HEK293 (cell line): ENCODE data around the gene TTC31.

ENCODE experiments used
- CTCF ChIA-PET: fragments of 350-600 bp; formaldehyde crosslinking; extraction: SDS; loops from one replicate; lab custom pipeline; 2021; ENCODE audit warnings: antibody characterized with exemption; lab: Yijun Ruan, JAX
- POLR2A ChIA-PET: fragments of 300-600 bp; formaldehyde crosslinking; extraction: SDS; loops from one replicate; lab custom pipeline; 2020; ENCODE audit warnings: antibody characterized with exemption, inconsistent platforms; lab: Yijun Ruan, JAX
- H3K27ac ChIP-seq: fragments of 200-500 bp; sonication (Bioruptor generic); 2 replicates; pipeline ENCODE4 v1.5.1; 2014; ENCODE audit warnings: low read depth, low read length, control low read depth, inconsistent platforms; ENCODE audit errors: extremely low read depth
- H3K36me3 ChIP-seq, 2 experiments: fragments of 200-500 bp in 1 of 2; sonication (Bioruptor generic) in 1 of 2; 1 replicate in 1 of 2; 2 replicates in 1 of 2; pipeline ENCODE4 v1.5.1; 2014 to 2017; ENCODE audit warnings: inconsistent platforms in 2 of 2, low read length in 2 of 2; ENCODE audit not compliant: control insufficient read depth in 2 of 2, insufficient read depth in 1 of 2
- H3K4me1 ChIP-seq: fragments of 200-500 bp; sonication (Bioruptor generic); 2 replicates; pipeline ENCODE4 v1.5.1; 2014; ENCODE audit warnings: mild to moderate bottlenecking, low read length, inconsistent platforms; ENCODE audit not compliant: control insufficient read depth, insufficient read depth
- H3K4me3 ChIP-seq: 2 replicates; pipeline ENCODE4 v1.5.1; 2011; ENCODE audit warnings: low read depth, mild to moderate bottlenecking, control low read depth, low read length, moderate library complexity
- H3K9me3 ChIP-seq: fragments of 200-500 bp; sonication (Bioruptor generic); 2 replicates; pipeline ENCODE4 v1.5.1; 2014; ENCODE audit warnings: low read depth, low read length, inconsistent platforms; ENCODE audit not compliant: control insufficient read depth, insufficient read depth
- IKZF3 ChIP-seq: fragments of 450-650 bp; IDR thresholded peaks from 2 replicates; pipeline ENCODE4 v1.5.0; 2018; ENCODE audit warnings: missing biosample characterization, mild to moderate bottlenecking, missing genetic modification characterization, moderate library complexity
- KLF9 ChIP-seq: fragments of 450-650 bp; formaldehyde crosslinking; IDR thresholded peaks from 2 replicates; pipeline ENCODE4 v1.5.1; 2016; ENCODE audit warnings: missing biosample characterization, missing genetic modification characterization, low read depth
- SALL2 ChIP-seq: fragments of 450-650 bp; formaldehyde crosslinking; IDR thresholded peaks from 2 replicates; pipeline ENCODE4 v1.5.0; 2017; ENCODE audit warnings: missing biosample characterization, mild to moderate bottlenecking, missing genetic modification characterization, borderline replicate concordance
- SCRT2 ChIP-seq: fragments of 450-650 bp; formaldehyde crosslinking; IDR thresholded peaks from 2 replicates; pipeline ENCODE4 v1.5.1; 2016; ENCODE audit warnings: missing biosample characterization, missing genetic modification characterization
- SETDB1 ChIP-seq: IDR thresholded peaks from one replicate; pipeline ENCODE4 v1.6.1; 2017; ENCODE audit warnings: mild to moderate bottlenecking, low read length, moderate library complexity, mixed read lengths; ENCODE audit not compliant: insufficient read length
- TSHZ1 ChIP-seq: fragments of 450-650 bp; formaldehyde crosslinking; IDR thresholded peaks from 2 replicates; pipeline ENCODE4 v1.5.1; 2016; ENCODE audit warnings: missing biosample characterization, missing genetic modification characterization, borderline replicate concordance
- ZBTB20 ChIP-seq: fragments of 450-650 bp; formaldehyde crosslinking; IDR thresholded peaks from 2 replicates; pipeline ENCODE4 v1.5.1; 2016; ENCODE audit warnings: missing biosample characterization, missing genetic modification characterization
- ZBTB26 ChIP-seq: fragments of 450-650 bp; formaldehyde crosslinking; optimal IDR thresholded peaks from 2 replicates; pipeline ENCODE3; 2016; ENCODE audit warnings: missing biosample characterization, mild to moderate bottlenecking, missing genetic modification characterization
- ZBTB8A ChIP-seq: fragments of 450-650 bp; formaldehyde crosslinking; IDR thresholded peaks from 2 replicates; pipeline ENCODE4 v1.5.1; 2016; ENCODE audit warnings: missing biosample characterization, missing genetic modification characterization
- ZNF132 ChIP-seq: fragments of 450-650 bp; formaldehyde crosslinking; IDR thresholded peaks from 2 replicates; pipeline ENCODE4 v1.5.1; 2017; ENCODE audit warnings: missing biosample characterization, missing genetic modification characterization, borderline replicate concordance
- ZNF133 ChIP-seq: fragments of 450-650 bp; formaldehyde crosslinking; IDR thresholded peaks from 2 replicates; pipeline ENCODE4 v1.5.1; 2016; ENCODE audit warnings: missing biosample characterization, missing genetic modification characterization
- ZNF140 ChIP-seq: fragments of 450-650 bp; formaldehyde crosslinking; IDR thresholded peaks from 2 replicates; pipeline ENCODE4 v1.5.1; 2016; ENCODE audit warnings: missing biosample characterization, missing genetic modification characterization
- ZNF146 ChIP-seq: fragments of 450-650 bp; formaldehyde crosslinking; IDR thresholded peaks from 2 replicates; pipeline ENCODE4 v1.5.1; 2016; ENCODE audit warnings: missing biosample characterization, missing genetic modification characterization
- ZNF26 ChIP-seq: fragments of 450-650 bp; formaldehyde crosslinking; IDR thresholded peaks from 2 replicates; pipeline ENCODE4 v1.5.1; 2016; ENCODE audit warnings: missing biosample characterization, missing genetic modification characterization
- ZNF274 ChIP-seq, 2 experiments: fragments of 200-500 bp in 1 of 2; fragments of 450-650 bp in 1 of 2; sonication (Bioruptor generic) in 1 of 2; formaldehyde crosslinking in 1 of 2; IDR thresholded peaks; 2 replicates each; pipeline versions ENCODE4 v1.5.1 to v1.6.1; 2014 to 2016; ENCODE audit warnings: borderline replicate concordance in 1 of 2, inconsistent platforms in 1 of 2, low read length in 1 of 2, missing biosample characterization in 1 of 2, missing genetic modification characterization in 1 of 2
- ZNF391 ChIP-seq: fragments of 450-650 bp; formaldehyde crosslinking; IDR thresholded peaks from 2 replicates; pipeline ENCODE4 v1.5.1; 2016; ENCODE audit warnings: low read depth, missing biosample characterization, missing genetic modification characterization, borderline replicate concordance
- ZNF394 ChIP-seq: fragments of 450-650 bp; formaldehyde crosslinking; IDR thresholded peaks from 2 replicates; pipeline ENCODE4 v1.5.1; 2016; ENCODE audit warnings: missing biosample characterization, missing genetic modification characterization, mild to moderate bottlenecking, moderate library complexity, borderline replicate concordance
- ZNF600 ChIP-seq: fragments of 450-650 bp; formaldehyde crosslinking; IDR thresholded peaks from 2 replicates; pipeline ENCODE4 v1.5.1; 2016; ENCODE audit warnings: missing biosample characterization, missing genetic modification characterization
- ZNF664 ChIP-seq: fragments of 450-650 bp; formaldehyde crosslinking; IDR thresholded peaks from 2 replicates; pipeline ENCODE4 v1.5.1; 2016; ENCODE audit warnings: missing biosample characterization, missing genetic modification characterization
- ZNF670 ChIP-seq: fragments of 450-650 bp; formaldehyde crosslinking; IDR thresholded peaks from 2 replicates; pipeline ENCODE4 v1.5.1; 2016; ENCODE audit warnings: missing biosample characterization, missing genetic modification characterization, low read depth
- ZNF701 ChIP-seq: fragments of 450-650 bp; formaldehyde crosslinking; IDR thresholded peaks from 2 replicates; pipeline ENCODE4 v1.5.1; 2016; ENCODE audit warnings: missing biosample characterization, missing genetic modification characterization
- TF ChIP-seq, protein P1 (sequence below): fragments of 450-650 bp; formaldehyde crosslinking; IDR thresholded peaks from 2 replicates; pipeline ENCODE4 v1.5.1; 2016; ENCODE audit warnings: missing biosample characterization, missing genetic modification characterization, low read depth
- TF ChIP-seq, protein P2 (sequence below): fragments of 450-650 bp; formaldehyde crosslinking; IDR thresholded peaks from 2 replicates; pipeline ENCODE4 v1.5.1; 2016; ENCODE audit warnings: missing biosample characterization, missing genetic modification characterization
- TF ChIP-seq, protein P3 (sequence below): fragments of 450-650 bp; formaldehyde crosslinking; IDR thresholded peaks from 2 replicates; pipeline ENCODE4 v1.5.1; 2016; ENCODE audit warnings: missing biosample characterization, missing genetic modification characterization

TTC31 gene

GRCh38 chr2:74457549-74458131 is 25.2 kb upstream of the TTC31 start:
- Histone ChIP-seq H3K4me1 (peaks cover 5% of the 10 kb centered on the region), H3K9me3 (no peaks in the 10 kb centered on the region), H3K36me3 (peaks cover 0 to 28% of the 10 kb centered on the region in 2 experiments; a peak in 1 of 3 replicates), H3K4me3 (peak overlapping the region; percentile 60), H3K27ac (peak overlapping the region; percentile 96)
- CTCF ChIA-PET, result interaction anchor here (0.6 to 1.5 kb wide), 3 partner anchors 13 to 122 kb away, joined by 3 to 6 read pairs (median 3); no protein-coding TSS in a partner anchor
- POLR2A ChIA-PET, result interaction anchor here (0.7 to 3.8 kb wide), 22 partner anchors 9 to 279 kb away, joined by 3 to 44 read pairs (median 6); partner anchors contain the start of genes AUP1, C2orf81, CCDC142 and HTRA2
- TF ChIP-seq ZNF26 (tag by site-specific recombination) (no peak), ZNF133 (tag by site-specific recombination) (no peak), ZNF274 (IDR thresholded peaks at IDR 0.05; ENCODE audit: low read length) (no peak), ZNF274 (tag by site-specific recombination; IDR thresholded peaks at IDR 0.05; ENCODE audit: borderline replicate concordance) (no peak), ZBTB8A (tag by site-specific recombination) (0 out of 2 replicates have a peak, but pooled peaks have one; percentile 33), TSHZ1 (tag by site-specific recombination) (0 out of 2 replicates have a peak, but pooled peaks have one; percentile 33), SALL2 (tag by site-specific recombination) (no peak), SCRT2 (tag by site-specific recombination) (no peak), KLF9 (tag by site-specific recombination) (peak; percentile 87), ZNF132 (no peak), ZNF670 (tag by site-specific recombination) (no peak), ZNF664 (tag by site-specific recombination) (no peak), ZNF600 (tag by site-specific recombination) (peak; percentile 75), SETDB1 (no peak), ZNF394 (0 out of 2 replicates have a peak, but pooled peaks have one; percentile 9), ZNF701 (tag by site-specific recombination) (no peak), ZNF140 (tag by site-specific recombination) (no peak), ZNF146 (tag by site-specific recombination) (no peak), ZBTB20 (tag by site-specific recombination) (peak; percentile 83), ZBTB26 (peak; percentile 70), ZNF391 (tag by site-specific recombination) (no peak), IKZF3 (tag by site-specific recombination) (peak; percentile 80)
- TF ChIP-seq, protein P1, sequence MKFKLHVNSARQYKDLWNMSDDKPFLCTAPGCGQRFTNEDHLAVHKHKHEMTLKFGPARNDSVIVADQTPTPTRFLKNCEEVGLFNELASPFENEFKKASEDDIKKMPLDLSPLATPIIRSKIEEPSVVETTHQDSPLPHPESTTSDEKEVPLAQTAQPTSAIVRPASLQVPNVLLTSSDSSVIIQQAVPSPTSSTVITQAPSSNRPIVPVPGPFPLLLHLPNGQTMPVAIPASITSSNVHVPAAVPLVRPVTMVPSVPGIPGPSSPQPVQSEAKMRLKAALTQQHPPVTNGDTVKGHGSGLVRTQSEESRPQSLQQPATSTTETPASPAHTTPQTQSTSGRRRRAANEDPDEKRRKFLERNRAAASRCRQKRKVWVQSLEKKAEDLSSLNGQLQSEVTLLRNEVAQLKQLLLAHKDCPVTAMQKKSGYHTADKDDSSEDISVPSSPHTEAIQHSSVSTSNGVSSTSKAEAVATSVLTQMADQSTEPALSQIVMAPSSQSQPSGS (tag by site-specific recombination), result no peak
- TF ChIP-seq, protein P2, sequence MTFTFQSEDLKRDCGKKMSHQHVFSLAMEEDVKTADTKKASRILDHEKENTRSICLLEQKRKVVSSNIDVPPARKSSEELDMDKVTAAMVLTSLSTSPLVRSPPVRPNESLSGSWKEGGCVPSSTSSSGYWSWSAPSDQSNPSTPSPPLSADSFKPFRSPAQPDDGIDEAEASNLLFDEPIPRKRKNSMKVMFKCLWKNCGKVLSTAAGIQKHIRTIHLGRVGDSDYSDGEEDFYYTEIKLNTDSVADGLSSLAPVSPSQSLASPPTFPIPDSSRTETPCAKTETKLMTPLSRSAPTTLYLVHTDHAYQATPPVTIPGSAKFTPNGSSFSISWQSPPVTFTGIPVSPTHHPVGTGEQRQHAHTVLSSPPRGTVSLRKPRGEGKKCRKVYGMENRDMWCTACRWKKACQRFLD, result no peak
- TF ChIP-seq, protein P3, sequence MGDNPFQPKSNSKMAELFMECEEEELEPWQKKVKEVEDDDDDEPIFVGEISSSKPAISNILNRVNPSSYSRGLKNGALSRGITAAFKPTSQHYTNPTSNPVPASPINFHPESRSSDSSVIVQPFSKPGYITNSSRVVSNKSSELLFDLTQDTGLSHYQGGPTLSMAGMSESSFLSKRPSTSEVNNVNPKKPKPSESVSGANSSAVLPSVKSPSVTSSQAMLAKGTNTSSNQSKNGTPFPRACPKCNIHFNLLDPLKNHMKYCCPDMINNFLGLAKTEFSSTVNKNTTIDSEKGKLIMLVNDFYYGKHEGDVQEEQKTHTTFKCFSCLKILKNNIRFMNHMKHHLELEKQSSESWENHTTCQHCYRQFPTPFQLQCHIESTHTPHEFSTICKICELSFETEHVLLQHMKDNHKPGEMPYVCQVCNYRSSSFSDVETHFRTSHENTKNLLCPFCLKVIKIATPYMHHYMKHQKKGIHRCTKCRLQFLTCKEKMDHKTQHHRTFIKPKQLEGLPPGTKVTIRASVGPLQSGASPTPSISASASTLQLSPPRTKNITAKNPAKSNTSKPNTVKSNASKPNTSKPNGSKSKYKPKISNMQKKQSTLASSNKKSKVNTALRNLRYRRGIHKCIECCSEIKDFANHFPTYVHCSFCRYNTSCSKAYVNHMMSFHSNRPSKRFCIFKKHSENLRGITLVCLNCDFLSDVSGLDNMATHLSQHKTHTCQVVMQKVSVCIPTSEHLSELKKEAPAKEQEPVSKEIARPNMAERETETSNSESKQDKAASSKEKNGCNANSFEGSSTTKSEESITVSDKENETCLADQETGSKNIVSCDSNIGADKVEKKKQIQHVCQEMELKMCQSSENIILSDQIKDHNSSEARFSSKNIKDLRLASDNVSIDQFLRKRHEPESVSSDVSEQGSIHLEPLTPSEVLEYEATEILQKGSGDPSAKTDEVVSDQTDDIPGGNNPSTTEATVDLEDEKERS, result no peak
